ENCODE results near the gene CTXN1.

The CTXN1 gene

GRCh38 chr19:7943444-7944176, 17.7 kb upstream of the CTXN1 start, which contains the start of gene TIMM44:
Gene TIMM44 (minus strand): TSS chr19:7943666. CDS start chr19:7943651, 15 bp downstream.
- peak within 1 kb of the TSS; percentile 84 for H3K27ac ChIP-seq
- TF ChIP-seq CTCF (IDR thresholded peaks at IDR 0.05) (no peak), ZFX (IDR thresholded peaks at IDR 0.05; ENCODE audit: borderline replicate concordance) (no peak)

- no peak for TF ChIP-seq ZFX (IDR thresholded peaks at IDR 0.05; ENCODE audit: borderline replicate concordance)
- no peak for TF ChIP-seq CTCF (IDR thresholded peaks at IDR 0.05)
- peak overlapping the region; percentile 84 for H3K27ac ChIP-seq
These were observed 17.1 kb upstream of the CTXN1 start for GRCh38 chr19:7942981-7943443.

- H3K27ac ChIP-seq: peak overlapping the region; percentile 84; the same call in 1 of the 2 replicates
These were observed 16.1 kb upstream of the CTXN1 start for GRCh38 chr19:7941895-7942596.

GRCh38 chr19:7940841-7941240, 14.9 kb upstream of the CTXN1 start:
- H3K27ac ChIP-seq: no peak overlapping the region
- TF ChIP-seq CTCF (IDR thresholded peaks at IDR 0.05) (no peak), ZFX (IDR thresholded peaks at IDR 0.05; ENCODE audit: borderline replicate concordance) (no peak)

More at GRCh38 chr19:7941895-7942596, 16.1 kb upstream of the CTXN1 start:
- TF ChIP-seq ZFX (IDR thresholded peaks at IDR 0.05; ENCODE audit: borderline replicate concordance) (no peak), CTCF (IDR thresholded peaks at IDR 0.05) (no peak)

- TF ChIP-seq ZFX (IDR thresholded peaks at IDR 0.05; ENCODE audit: borderline replicate concordance) (no peak), CTCF (IDR thresholded peaks at IDR 0.05) (no peak)
- no peak overlapping the region for H3K27ac ChIP-seq
These were observed 8.8 kb upstream of the CTXN1 start for GRCh38 chr19:7934766-7935165.

GRCh38 chr19:7933828-7934725, 8.1 kb upstream of the CTXN1 start:
- no peak overlapping the region for H3K27ac ChIP-seq
- no peak for TF ChIP-seq CTCF (IDR thresholded peaks at IDR 0.05)
- no peak for TF ChIP-seq ZFX (IDR thresholded peaks at IDR 0.05; ENCODE audit: borderline replicate concordance)
